Nephron progenitor cell (in vitro differentiated cells): Measurements from ENCODE around the gene ACO1.
"Not testable (repeated sequence)": the region's sequence is repeated elsewhere in the genome, so short reads cannot be mapped to it uniquely, and the experiment has no call there.

ENCODE experiments used
- DNase-seq: peaks from one replicate; pipeline ENCODE4 v3.0.0; 2021
- H3K27ac Mint-ChIP-seq: 2 replicates; pipeline ENCODE4 v1.8.0; 2021; ENCODE audit warnings: mild to moderate bottlenecking, moderate library complexity, mixed read lengths
- H3K27me3 Mint-ChIP-seq: 2 replicates; pipeline ENCODE4 v1.8.0; 2021; ENCODE audit warnings: mild to moderate bottlenecking, low read depth, mixed read lengths; ENCODE audit not compliant: poor library complexity
- H3K36me3 Mint-ChIP-seq: 2 replicates; pipeline ENCODE4 v1.8.0; 2021; ENCODE audit warnings: low read depth, mixed read lengths
- H3K4me1 Mint-ChIP-seq: 2 replicates; pipeline ENCODE4 v1.8.0; 2021; ENCODE audit warnings: mixed read lengths
- H3K4me3 Mint-ChIP-seq: 2 replicates; pipeline ENCODE4 v1.8.0; 2021; ENCODE audit warnings: mild to moderate bottlenecking, moderate library complexity, mixed read lengths
- H3K9me3 Mint-ChIP-seq: 2 replicates; pipeline ENCODE4 v1.8.0; 2021; ENCODE audit warnings: mild to moderate bottlenecking, moderate library complexity, mixed read lengths
- CTCF ChIP-seq: fragments of 200-600 bp; sonication (generic); IDR thresholded peaks from 2 replicates; pipeline ENCODE4 v1.5.0; 2021; ENCODE audit warnings: antibody characterized with exemption

The ACO1 gene

GRCh38 chr9:32345243-32345642 lies 39.2 kb upstream of the ACO1 start:
- H3K4me3 Mint-ChIP-seq: no peak overlapping the region
- no peak overlapping the region for H3K27ac Mint-ChIP-seq
- H3K27me3 Mint-ChIP-seq: peaks cover 6% of the 10 kb centered on the region
- H3K36me3 Mint-ChIP-seq: no peaks in the 10 kb centered on the region
- no peaks in the 10 kb centered on the region for H3K9me3 Mint-ChIP-seq
- no peak for TF ChIP-seq CTCF
- peaks cover 14% of the 10 kb centered on the region for H3K4me1 Mint-ChIP-seq
- DNase-seq: no peak

- no peak overlapping the region for H3K27ac Mint-ChIP-seq
- no peaks in the 10 kb centered on the region for H3K36me3 Mint-ChIP-seq
- peaks cover 9% of the 10 kb centered on the region for H3K27me3 Mint-ChIP-seq
- TF ChIP-seq CTCF: no peak
- H3K9me3 Mint-ChIP-seq: no peaks in the 10 kb centered on the region
- peaks cover 16% of the 10 kb centered on the region for H3K4me1 Mint-ChIP-seq
- no peak overlapping the region for H3K4me3 Mint-ChIP-seq
- DNase-seq: no peak
Measured at GRCh38 chr9:32347571-32347970, 36.9 kb upstream of the ACO1 start.

- TF ChIP-seq CTCF: no peak
- Mint-ChIP-seq H3K27ac (no peak overlapping the region), H3K9me3 (no peaks in the 10 kb centered on the region), H3K4me1 (peaks cover 16% of the 10 kb centered on the region), H3K27me3 (peaks cover 9% of the 10 kb centered on the region), H3K4me3 (no peak overlapping the region), H3K36me3 (no peaks in the 10 kb centered on the region)
- no peak for DNase-seq
Measured at GRCh38 chr9:32348106-32348695, 36.2 kb upstream of the ACO1 start.

- peaks cover 9% of the 10 kb centered on the region for H3K27me3 Mint-ChIP-seq
- H3K36me3 Mint-ChIP-seq: no peaks in the 10 kb centered on the region
- H3K9me3 Mint-ChIP-seq: no peaks in the 10 kb centered on the region
- peaks cover 16% of the 10 kb centered on the region for H3K4me1 Mint-ChIP-seq
- no peak for TF ChIP-seq CTCF
- no peak overlapping the region for H3K27ac Mint-ChIP-seq
- H3K4me3 Mint-ChIP-seq: no peak overlapping the region
- DNase-seq: no peak
Measured at GRCh38 chr9:32349013-32349412, 35.4 kb upstream of the ACO1 start.

- peaks cover 16% of the 10 kb centered on the region for H3K4me1 Mint-ChIP-seq
- H3K27ac Mint-ChIP-seq: no peak overlapping the region
- H3K9me3 Mint-ChIP-seq: no peaks in the 10 kb centered on the region
- no peak overlapping the region for H3K4me3 Mint-ChIP-seq
- no peak for TF ChIP-seq CTCF
- H3K36me3 Mint-ChIP-seq: no peaks in the 10 kb centered on the region
- peaks cover 9% of the 10 kb centered on the region for H3K27me3 Mint-ChIP-seq
- DNase-seq: no peak
Measured at GRCh38 chr9:32350682-32351081, 33.8 kb upstream of the ACO1 start.

- H3K9me3 Mint-ChIP-seq: no peaks in the 10 kb centered on the region
- no peak overlapping the region for H3K4me3 Mint-ChIP-seq
- peak; percentile 11 for DNase-seq
- H3K4me1 Mint-ChIP-seq: peaks cover 16% of the 10 kb centered on the region
- H3K36me3 Mint-ChIP-seq: no peaks in the 10 kb centered on the region
- H3K27me3 Mint-ChIP-seq: peaks cover 6% of the 10 kb centered on the region
- no peak overlapping the region for H3K27ac Mint-ChIP-seq
- peak; percentile 32 for TF ChIP-seq CTCF
Measured at GRCh38 chr9:32351845-32352244, 32.6 kb upstream of the ACO1 start.

GRCh38 chr9:32353476-32353875 lies 31.0 kb upstream of the ACO1 start:
- H3K27ac Mint-ChIP-seq, H3K36me3 Mint-ChIP-seq, DNase-seq, H3K9me3 Mint-ChIP-seq, H3K27me3 Mint-ChIP-seq, H3K4me3 Mint-ChIP-seq: not testable (repeated sequence)
- H3K4me1 Mint-ChIP-seq: peaks cover 16% of the 10 kb centered on the region
